ENCODE measurements around the gene NT5C2.

- TF ChIP-seq CTCF (IDR thresholded peaks at IDR 0.05) (peak; percentile 55), TAF1 (IDR thresholded peaks at IDR 0.05; ENCODE audit: borderline replicate concordance, low read depth, low read length) (no peak), EP300 (IDR thresholded peaks at IDR 0.05; ENCODE audit: borderline replicate concordance in 1 of 2, low read depth in 1 of 2, low read length in 1 of 2) (no peak), MAX (IDR thresholded peaks at IDR 0.05; ENCODE audit: low read depth) (peak; percentile 54; the same call in 1 of the 2 replicates), POLR2AphosphoS5 (IDR thresholded peaks at IDR 0.05; ENCODE audit: low read depth, low read length) (no peak), GABPA (IDR thresholded peaks at IDR 0.05; ENCODE audit: low read depth) (no peak), TEAD4 (IDR thresholded peaks at IDR 0.05; ENCODE audit: borderline replicate concordance, insufficient read depth) (no peak), SIN3A (IDR thresholded peaks at IDR 0.05; ENCODE audit: borderline replicate concordance, low read depth, low read length) (no peak), SMC3 (IDR thresholded peaks at IDR 0.05; ENCODE audit: low read depth, low read length) (peak; percentile 71)
Observed at GRCh38 chr10:103053659-103054581, 139.2 kb downstream of the NT5C2 start.

All from SK-N-SH (cell line).